C1 segment of cervical spinal cord (tissue), 14 donors: Measurements from ENCODE around the gene ZNF354B.
"Not testable (repeated sequence)": the region's sequence is repeated elsewhere in the genome, so short reads cannot be mapped to it uniquely, and the experiment has no call there.

Experiments used
- DNase-seq, 14 donors: peaks; one replicate each; lab custom pipeline; 2025; lab: John Stamatoyannopoulos, UW

The ZNF354B gene

DNA sequence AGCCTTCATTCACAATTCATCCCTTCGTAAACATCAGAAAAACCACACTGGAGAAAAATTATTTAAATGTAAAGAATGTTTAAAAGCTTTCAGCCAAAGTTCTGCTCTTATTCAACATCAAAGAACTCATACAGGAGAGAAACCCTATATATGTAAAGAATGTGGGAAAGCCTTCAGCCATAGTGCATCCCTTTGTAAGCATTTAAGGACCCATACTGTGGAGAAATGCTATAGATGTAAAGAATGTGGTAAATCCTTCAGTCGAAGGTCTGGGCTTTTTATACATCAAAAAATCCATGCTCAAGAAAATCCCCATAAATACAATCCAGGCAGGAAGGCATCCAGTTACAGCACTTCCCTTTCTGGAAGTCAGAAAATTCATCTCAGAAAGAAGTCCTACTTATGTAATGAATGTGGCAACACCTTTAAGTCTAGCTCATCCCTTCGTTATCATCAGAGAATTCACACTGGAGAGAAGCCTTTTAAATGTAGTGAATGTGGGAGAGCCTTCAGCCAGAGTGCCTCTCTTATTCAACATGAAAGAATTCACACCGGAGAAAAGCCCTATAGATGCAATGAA lies 23.5 kb downstream of the ZNF354B start:
- not testable (repeated sequence) for DNase-seq

GRCh38 chr5:178883815-178884430 lies 24.2 kb downstream of the ZNF354B start:
- DNase-seq: no peak

DNA sequence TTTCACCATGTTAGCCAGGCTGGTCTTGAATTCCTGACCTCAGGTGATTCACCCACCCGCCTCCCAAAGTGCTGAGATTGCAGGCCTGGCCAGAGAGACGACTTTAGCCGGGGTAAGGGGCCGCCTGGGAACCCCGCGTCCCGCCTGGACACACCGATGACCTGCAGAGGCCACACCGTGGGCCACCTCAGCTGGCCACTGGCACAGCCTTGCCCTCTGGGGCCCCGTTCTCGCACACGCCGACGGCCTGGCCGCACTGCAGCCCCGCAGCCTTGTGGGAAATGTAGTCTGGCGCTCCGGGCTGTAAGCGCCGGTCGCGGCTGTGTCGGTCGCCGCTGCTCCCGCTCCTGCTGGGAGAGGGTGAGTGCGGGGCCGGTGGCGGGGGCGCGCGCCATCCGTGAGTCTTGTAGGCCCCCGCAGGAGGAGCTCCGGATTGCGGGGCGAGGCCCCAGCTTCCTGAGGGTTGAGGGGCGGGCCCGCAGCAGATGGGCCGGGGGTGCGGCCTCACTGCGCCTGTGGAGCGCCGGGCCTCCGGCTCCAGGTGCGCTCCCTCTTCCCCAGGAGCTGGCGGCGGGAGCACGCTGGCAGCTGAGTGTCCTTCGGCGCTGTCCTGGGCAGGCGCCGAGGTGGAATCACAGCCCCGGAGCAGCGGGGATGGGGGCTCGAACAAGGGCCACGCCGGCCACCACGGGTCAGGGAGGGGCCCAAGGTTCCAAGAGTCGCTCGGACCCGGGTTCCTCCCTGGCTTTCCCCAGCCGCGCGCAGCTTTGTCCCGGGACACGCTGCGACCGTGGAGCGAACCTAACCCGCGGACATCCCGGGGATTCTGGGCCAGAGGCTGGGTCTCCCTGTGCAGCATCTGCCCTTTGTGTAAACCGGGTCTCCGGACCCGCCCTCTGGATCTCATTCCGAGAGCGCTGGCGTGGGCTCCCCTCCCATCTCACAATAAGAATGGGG lies 36.1 kb downstream of the ZNF354B start, which contains the start of gene ZFP2:
TSS of gene ZFP2 (plus strand) at position 299 of the 957 bp plus-strand sequence. CDS start 35,401 bp downstream, outside the sequence.
- DNase-seq: peak in 13 of 14 donors; percentile 5 to 78 (median 44)

GRCh38 chr5:178899289-178899688 lies 39.5 kb downstream of the ZNF354B start:
- no peak for DNase-seq

DNA sequence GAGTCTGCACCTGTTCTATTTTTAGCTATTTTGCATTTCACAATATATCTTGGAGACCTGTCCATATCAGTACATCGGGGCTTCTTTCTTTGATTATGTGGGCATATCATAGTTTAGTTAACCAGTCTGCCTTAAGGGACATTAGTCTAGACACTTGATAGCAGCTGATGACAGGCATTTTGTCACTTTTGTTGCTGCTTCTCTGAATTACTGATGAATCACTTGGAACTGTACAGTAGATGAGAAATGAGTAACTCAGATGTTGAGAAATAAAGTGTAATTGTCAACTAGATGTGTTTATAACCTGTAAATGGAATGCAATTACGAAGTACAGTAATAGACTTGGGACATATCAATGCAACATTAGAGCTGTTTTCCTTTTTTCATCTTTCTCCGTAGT lies 43.1 kb downstream of the ZNF354B start:
- DNase-seq: no peak

DNA sequence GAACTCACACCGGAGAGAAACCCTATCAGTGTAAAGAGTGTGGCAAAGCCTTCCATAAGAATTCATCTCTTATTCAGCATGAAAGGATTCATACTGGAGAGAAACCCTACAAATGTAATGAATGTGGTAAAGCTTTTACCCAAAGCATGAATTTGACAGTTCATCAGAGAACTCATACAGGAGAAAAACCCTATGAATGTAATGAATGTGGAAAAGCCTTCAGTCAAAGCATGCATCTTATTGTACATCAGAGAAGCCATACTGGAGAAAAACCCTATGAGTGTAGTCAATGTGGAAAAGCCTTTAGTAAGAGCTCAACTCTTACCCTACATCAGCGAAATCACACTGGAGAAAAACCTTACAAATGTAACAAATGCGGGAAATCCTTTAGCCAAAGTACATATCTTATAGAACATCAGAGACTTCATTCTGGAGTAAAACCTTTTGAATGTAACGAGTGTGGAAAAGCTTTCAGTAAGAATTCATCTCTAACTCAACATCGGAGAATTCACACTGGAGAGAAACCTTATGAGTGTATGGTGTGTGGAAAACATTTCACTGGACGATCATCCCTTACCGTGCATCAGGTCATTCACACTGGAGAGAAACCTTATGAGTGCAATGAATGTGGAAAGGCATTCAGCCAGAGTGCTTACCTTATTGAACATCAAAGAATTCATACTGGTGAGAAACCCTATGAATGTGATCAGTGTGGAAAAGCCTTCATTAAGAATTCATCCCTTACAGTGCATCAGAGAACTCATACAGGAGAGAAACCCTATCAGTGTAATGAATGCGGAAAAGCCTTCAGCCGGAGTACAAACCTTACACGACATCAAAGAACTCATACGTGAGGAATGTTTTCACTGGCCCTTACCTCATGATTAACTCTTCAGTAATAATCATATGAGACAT lies 72.3 kb downstream of the ZNF354B start:
- no peak for DNase-seq
